GM19463 (cell line): ENCODE results near the gene CACNA2D1.
A peak's percentile ranks its signal among the peaks of the same experiment; 100 is the strongest.

Source experiments
- ATAC-seq: cut with Tn5 transposase; IDR thresholded peaks from one replicate; pipeline ENCODE4 v1.9.1; 2021; ENCODE audit warnings: mild to moderate bottlenecking, moderate library complexity; ENCODE audit not compliant: unreplicated experiment

CACNA2D1 gene

GRCh38 chr7:82126576-82126975 lies 317.0 kb downstream of the CACNA2D1 start:
- no peak for ATAC-seq

DNA sequence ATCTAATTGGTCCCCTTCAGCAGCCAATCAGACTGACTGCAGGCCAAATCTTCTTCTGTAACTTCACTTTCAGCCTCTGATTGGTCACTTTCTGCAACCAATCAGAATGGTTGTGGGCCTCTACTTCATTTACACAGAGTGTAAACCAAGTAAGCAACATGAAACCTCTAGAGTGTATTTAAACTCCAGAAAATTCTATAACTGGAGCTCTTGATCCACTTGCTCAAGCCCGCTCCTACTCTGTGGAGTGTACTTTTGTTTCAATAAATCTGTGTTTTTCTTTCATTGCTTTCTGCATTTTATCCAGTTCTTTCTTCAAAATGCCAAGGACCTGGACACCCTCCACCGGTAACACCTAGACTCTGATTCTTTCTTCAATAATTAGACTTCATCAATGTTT lies 319.1 kb downstream of the CACNA2D1 start:
- ATAC-seq: no peak

GRCh38 chr7:82122275-82122674 lies 321.3 kb downstream of the CACNA2D1 start:
- ATAC-seq: no peak

DNA sequence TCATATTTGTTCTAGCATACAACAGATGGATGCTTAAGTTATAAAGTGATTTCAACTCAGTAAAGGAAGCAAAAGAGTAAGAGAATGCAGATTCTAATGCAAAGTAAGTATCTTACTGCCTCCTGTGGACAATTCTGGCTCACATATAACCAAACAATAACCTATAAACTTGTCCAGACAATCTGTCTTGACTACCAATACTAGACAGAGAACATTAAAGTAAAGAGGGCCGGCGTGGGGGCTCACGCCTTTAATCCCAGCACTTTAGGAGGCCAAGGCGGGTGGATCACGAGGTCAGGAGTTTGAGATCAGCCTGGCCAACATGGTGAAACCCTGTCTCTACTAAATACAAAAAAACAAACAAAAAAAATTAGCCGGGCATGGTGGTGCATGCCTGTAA lies 329.3 kb downstream of the CACNA2D1 start:
- no peak for ATAC-seq

DNA sequence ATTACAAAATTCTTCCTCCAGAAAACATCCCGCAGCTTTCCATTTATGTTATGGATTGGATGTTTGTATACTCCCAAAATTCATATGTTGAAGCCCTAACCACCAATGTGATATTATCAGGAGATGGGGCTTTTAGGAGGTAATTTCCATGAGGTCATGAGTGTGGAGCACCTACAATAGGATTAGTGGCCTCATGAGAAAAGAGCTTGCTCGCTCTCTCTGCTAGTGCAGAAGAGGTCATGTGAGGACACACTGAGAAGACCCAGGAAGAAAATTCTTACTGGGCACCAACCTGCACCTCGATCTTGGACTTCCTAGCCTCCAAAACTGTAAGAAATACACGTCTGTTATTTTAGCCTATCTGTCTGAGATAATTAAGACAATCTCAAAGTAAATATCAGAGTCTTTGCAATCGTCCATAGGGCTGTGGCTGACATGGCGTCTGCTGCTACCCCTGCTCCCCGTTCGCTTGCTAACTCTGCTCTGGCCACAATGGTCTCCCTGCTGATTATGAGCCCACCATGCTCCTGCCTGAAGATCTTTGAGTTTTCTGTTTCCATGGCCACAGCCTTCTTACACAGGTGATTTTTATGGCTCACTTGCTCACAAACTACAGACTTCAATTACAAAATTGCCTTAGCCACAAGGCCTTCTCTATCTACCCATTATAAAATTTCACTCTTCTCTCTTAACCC lies 333.3 kb downstream of the CACNA2D1 start:
- no peak for ATAC-seq

GRCh38 chr7:82109288-82109687 lies 334.3 kb downstream of the CACNA2D1 start:
- no peak for ATAC-seq

- no peak for ATAC-seq
Measured at GRCh38 chr7:82106201-82106600, 337.4 kb downstream of the CACNA2D1 start.

DNA sequence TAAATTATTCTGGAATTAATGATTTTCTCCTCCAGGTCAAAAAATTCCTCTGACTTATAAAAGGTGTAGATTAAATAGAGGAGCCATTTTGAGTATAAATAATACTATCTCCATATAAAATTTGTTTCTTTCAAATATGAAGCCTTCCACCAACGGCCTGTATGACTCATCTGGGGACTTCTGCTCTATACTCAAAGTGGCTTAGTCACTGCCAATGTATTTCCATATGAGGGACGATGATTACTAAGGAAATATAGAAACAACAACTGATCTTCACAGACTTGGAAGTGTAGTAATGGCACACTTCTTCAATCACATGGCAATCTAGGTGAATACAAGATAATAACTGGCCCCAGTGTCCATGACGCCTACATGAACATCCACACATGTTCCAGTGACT lies 338.1 kb downstream of the CACNA2D1 start:
- ATAC-seq: peak; percentile 54

DNA sequence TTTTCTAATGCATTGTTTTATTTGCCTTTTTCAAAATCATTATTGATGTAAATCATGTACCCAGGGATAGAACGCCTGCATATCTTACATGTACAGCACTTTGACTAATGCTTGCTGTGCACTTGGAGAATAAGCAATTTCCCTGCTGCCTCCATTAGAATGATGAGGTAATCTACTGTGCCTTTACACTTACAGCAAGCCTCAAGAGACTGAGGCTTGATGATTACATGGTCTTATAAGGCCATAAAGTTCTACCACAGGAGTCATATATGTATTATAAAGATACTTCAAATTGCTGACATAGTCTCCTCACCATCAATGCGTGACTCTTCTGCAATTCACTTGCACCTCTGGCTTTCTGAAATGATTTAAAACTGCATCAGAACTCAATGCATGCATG lies 345.2 kb downstream of the CACNA2D1 start:
- ATAC-seq: no peak

DNA sequence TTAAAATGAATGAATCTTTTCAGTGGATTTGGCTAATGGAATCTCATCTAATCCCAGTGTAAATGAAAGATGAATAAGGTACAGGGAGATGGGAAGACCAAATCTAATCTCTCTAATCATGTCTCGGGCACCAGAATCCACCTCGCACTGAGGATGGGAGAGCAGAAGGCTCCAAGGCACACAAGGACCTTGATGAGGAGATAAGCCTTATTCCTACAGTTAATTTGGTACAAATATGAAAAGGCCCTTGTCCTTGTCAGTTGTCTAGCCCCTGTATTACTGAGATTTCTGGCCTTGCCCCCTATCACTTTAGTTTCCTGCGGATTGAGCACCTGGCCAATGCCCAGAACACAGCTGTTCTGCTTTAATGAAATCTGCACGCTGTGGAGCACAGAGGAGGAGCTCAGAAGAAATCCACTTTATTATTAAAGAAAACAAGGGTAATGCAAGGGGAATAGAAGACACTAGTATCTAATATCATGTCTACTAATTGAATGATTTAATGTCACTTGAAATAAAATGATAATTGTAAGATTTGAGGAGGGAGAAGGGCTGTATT lies 352.4 kb downstream of the CACNA2D1 start:
- ATAC-seq: no peak

DNA sequence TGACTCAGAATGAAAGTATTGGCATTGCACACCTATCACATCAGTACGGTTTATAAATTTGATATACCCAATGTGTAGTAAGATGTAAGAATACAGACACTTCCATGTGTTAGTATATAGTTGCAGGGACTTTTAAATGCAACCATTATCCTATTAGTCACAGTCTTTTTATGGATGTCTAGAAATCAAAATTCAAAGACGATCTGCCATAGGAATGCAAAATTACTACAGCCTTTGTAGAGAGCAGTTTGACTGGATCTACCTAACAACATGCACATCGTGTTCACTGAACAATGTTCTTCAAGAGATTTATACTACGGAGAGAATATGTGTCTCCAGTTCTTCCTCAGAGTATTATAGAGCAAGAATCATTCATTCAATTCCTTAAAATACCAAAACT lies 356.5 kb downstream of the CACNA2D1 start:
- ATAC-seq: no peak

- ATAC-seq: no peak
Measured at GRCh38 chr7:82085116-82085515, 358.5 kb downstream of the CACNA2D1 start.

- ATAC-seq: no peak
Measured at GRCh38 chr7:82081644-82082224, 361.8 kb downstream of the CACNA2D1 start.

DNA sequence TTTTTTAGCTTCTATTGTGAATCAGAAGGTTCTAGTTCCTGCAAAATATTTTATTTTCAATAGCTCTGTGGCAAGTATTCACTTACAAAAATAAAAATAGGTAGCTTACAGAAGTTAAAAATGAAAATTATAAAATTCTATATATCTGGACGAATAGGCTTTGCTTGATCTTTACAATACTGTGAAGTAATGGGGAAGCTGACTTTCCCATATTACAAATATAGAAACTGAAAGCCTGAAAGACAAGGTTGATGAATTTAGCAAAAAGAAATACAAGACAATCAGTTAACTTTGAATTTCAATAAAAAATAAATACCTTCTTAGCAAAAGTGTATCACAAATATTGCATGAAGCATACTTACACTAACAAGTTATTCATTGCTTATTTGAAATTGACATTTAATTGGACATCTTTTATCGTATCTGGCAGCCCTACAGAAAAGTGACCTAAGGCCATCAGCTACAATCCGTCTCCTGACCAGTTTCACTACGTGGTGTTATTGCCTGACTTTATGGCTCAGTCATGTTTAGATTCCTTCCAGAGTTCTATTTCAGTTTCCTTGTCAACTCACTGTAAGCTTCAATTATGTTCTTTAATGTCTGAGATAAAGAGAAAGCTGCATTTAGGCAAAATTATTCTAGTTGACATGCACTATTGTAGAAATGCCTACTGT lies 363.2 kb downstream of the CACNA2D1 start:
- ATAC-seq: peak; percentile 56

DNA sequence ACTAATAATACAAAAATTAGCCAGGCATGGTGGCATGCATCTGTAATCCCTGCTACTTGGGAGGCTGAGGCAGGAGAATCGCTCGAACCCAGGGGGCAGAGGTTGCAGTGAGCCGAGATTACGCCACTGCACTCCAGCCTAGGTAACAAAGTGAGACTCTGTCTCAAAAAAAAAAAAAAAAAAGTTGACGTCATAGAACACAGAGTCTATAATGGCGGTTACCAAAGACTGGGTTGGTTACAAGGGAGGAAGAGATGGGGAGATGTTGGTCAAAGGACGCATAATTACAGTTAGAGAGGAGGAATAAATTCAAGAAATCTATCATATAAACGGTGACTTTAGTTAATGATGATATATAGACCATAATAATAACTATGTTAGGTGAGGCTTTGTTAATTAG lies 364.1 kb downstream of the CACNA2D1 start:
- no peak for ATAC-seq

GRCh38 chr7:82078807-82079206 lies 364.8 kb downstream of the CACNA2D1 start:
- ATAC-seq: no peak

DNA sequence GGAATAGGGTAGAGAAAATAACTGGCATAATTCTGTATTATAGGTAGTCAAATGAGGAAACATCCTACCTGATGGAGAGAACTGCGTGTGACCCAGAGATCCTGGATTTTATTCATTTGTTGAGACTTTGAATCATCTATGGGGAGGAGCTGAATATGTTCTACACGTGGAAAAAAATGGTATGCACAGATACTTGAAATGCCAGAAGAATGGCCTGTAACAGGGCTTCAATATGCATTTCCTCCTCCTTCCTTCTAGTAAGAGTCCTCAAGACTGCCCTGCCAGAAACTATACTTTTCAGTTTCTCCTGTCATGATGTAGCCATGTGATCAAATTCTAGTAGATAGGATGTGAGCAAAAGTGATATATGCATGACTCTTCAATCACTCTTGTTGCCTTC lies 372.1 kb downstream of the CACNA2D1 start:
- no peak for ATAC-seq

DNA sequence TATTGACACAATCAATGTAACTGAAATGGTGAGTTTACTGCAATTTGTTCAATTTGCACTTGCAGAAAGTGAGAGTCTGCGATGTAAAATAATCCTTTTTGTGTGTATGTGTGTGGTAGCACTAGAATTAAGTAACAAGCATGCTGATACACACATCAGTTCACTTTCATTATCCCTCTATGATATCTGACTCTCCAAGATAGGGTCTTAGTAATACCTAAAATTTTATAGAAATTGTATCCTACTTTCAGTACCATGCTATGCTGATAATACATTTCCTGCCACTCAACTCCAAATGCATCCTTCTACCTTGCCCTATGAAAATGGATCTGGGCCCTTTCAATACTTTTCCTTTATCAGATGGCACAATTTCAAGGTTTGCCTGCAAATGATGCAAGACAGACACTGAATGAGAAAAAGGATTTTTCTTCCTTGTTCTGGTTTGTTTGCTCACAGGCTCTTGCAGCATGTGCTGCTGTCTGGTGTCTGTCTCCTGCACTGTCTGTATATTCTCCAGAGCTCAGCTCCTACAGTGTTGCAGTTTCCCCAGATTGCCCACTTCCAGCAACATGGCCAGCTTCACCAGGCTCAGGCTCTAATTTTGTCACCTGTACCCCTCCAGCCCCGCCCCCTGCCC lies 375.8 kb downstream of the CACNA2D1 start:
- no peak for ATAC-seq

GRCh38 chr7:82057476-82057875 lies 386.1 kb downstream of the CACNA2D1 start:
- no peak for ATAC-seq

GRCh38 chr7:82056282-82056681 lies 387.3 kb downstream of the CACNA2D1 start:
- ATAC-seq: no peak

GRCh38 chr7:82054544-82054943 lies 389.0 kb downstream of the CACNA2D1 start:
- ATAC-seq: no peak
